OCI-LY1 (cell line): ENCODE data around the gene CDKN2A.

Source experiments
- EZH2 ChIP-seq: fragments of 200-600 bp; sonication (generic), shearing (Covaris generic); IDR thresholded peaks from 2 replicates; pipeline ENCODE4 v1.8.0; 2017; ENCODE audit warnings: borderline replicate concordance, mixed run types, mild to moderate bottlenecking, antibody characterized with exemption, low read length, moderate library complexity, mixed read lengths
- TF ChIP-seq, protein P1 (sequence below): fragments of 200-600 bp; sonication (generic), shearing (Covaris generic); IDR thresholded peaks from 2 replicates; pipeline ENCODE4 v1.5.1; 2017; ENCODE audit warnings: mild to moderate bottlenecking, antibody characterized with exemption, low read length, moderate library complexity, mixed read lengths

DNA sequence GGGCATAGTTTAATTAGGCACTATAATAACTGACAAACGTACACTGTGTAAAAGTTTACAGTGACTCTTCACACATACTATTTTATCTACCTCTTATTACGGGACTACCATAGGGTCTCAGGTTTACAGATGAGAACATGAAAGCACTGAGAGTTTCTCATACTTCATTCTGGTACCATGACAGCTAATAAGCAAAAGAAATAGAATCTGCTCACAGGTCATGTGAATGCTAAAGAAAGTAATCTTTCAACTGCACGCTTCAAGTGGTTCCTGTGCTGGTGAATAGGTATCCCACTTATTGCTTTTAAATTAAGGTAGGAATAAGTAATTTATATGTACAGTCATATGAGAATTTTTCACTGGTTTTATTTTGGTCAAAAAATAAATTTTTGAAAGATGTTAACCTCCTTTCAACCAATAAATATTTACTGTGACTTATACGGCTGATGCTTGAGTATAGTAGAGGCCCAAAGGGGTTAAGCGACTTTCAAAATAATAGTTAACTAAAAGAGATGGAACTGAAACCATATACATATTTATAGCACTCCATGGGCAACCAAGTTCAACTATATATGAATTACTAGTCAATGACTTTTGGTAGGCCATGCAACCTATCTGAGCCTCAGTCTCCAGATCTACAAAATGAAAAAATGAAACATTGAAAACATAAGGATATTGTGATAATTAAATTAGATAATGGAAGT, 8.1 kb downstream of the CDKN2A start:
- TF ChIP-seq EZH2, result no peak
- TF ChIP-seq, protein P1, sequence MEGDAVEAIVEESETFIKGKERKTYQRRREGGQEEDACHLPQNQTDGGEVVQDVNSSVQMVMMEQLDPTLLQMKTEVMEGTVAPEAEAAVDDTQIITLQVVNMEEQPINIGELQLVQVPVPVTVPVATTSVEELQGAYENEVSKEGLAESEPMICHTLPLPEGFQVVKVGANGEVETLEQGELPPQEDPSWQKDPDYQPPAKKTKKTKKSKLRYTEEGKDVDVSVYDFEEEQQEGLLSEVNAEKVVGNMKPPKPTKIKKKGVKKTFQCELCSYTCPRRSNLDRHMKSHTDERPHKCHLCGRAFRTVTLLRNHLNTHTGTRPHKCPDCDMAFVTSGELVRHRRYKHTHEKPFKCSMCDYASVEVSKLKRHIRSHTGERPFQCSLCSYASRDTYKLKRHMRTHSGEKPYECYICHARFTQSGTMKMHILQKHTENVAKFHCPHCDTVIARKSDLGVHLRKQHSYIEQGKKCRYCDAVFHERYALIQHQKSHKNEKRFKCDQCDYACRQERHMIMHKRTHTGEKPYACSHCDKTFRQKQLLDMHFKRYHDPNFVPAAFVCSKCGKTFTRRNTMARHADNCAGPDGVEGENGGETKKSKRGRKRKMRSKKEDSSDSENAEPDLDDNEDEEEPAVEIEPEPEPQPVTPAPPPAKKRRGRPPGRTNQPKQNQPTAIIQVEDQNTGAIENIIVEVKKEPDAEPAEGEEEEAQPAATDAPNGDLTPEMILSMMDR, result no peak
